HepG2 (cell line): Measurements from ENCODE around the gene TNFRSF21. TPM values are rescaled to one million over a fixed set of nuclear protein-coding genes. Genes with fewer than 3 reads are reported as not detected.

Experiments
- ARID5B ChIP-seq: IDR thresholded peaks from 2 replicates; pipeline ENCODE4 v1.4.0; 2020; ENCODE audit warnings: mild to moderate bottlenecking, missing genetic modification reagents
- BCL3 ChIP-seq: sonication (generic); formaldehyde crosslinking; IDR thresholded peaks from 2 replicates; pipeline ENCODE4 v1.5.1; 2020; ENCODE audit warnings: mild to moderate bottlenecking, missing genetic modification reagents, moderate library complexity
- ELF4 ChIP-seq: sonication (generic); formaldehyde crosslinking; IDR thresholded peaks from 2 replicates; pipeline ENCODE4 v1.5.0; 2020; ENCODE audit warnings: missing genetic modification reagents, mild to moderate bottlenecking, moderate library complexity, borderline replicate concordance
- MTA3 ChIP-seq: sonication (generic); formaldehyde crosslinking; IDR thresholded peaks from 2 replicates; pipeline ENCODE4 v1.4.0; 2020; ENCODE audit warnings: missing genetic modification reagents
- NPAS2 ChIP-seq: sonication (generic); formaldehyde crosslinking; IDR thresholded peaks from 2 replicates; pipeline ENCODE4 v1.8.0; 2022; ENCODE audit warnings: mild to moderate bottlenecking, missing genetic modification reagents, borderline replicate concordance
- SAP130 ChIP-seq: IDR thresholded peaks from 2 replicates; pipeline ENCODE4 v1.6.1; 2016; ENCODE audit warnings: low read depth
- SMC3 ChIP-seq: IDR thresholded peaks from 2 replicates; pipeline ENCODE4 v1.6.1; 2011; ENCODE audit warnings: low read length, improper control_type of control experiment
- TOE1 ChIP-seq: sonication (generic); formaldehyde crosslinking; IDR thresholded peaks from 2 replicates; pipeline ENCODE4 v1.4.0; 2020; ENCODE audit warnings: mild to moderate bottlenecking, missing genetic modification reagents
- ZBTB26 ChIP-seq: IDR thresholded peaks from 2 replicates; pipeline ENCODE4 v1.6.1; 2016; ENCODE audit warnings: missing compliant biosample characterization, missing genetic modification reagents, borderline replicate concordance
- ZNF234 ChIP-seq: sonication (generic); formaldehyde crosslinking; conservative IDR thresholded peaks from 2 replicates; pipeline ENCODE4 v1.5.1; 2020; ENCODE audit warnings: mild to moderate bottlenecking, missing genetic modification reagents
- ZNF292 ChIP-seq: sonication (generic); formaldehyde crosslinking; IDR thresholded peaks from 2 replicates; pipeline ENCODE4 v1.8.1; 2022; ENCODE audit warnings: mild to moderate bottlenecking, low read depth, missing genetic modification reagents, borderline replicate concordance
- ZNF44 ChIP-seq: sonication (generic); formaldehyde crosslinking; IDR thresholded peaks from 2 replicates; pipeline ENCODE4 v1.5.1; 2020; ENCODE audit warnings: mild to moderate bottlenecking, missing genetic modification reagents
- ZNF503 ChIP-seq: sonication (generic); formaldehyde crosslinking; IDR thresholded peaks from 2 replicates; pipeline ENCODE4 v1.4.0; 2020; ENCODE audit warnings: missing genetic modification reagents
- ZNF597 ChIP-seq: sonication (generic); formaldehyde crosslinking; IDR thresholded peaks from 2 replicates; pipeline ENCODE4 v1.5.0; 2020; ENCODE audit warnings: missing genetic modification reagents
- ZNF713 ChIP-seq: sonication (generic); formaldehyde crosslinking; IDR thresholded peaks from 2 replicates; pipeline ENCODE4 v1.4.0; 2020; ENCODE audit warnings: mild to moderate bottlenecking, missing genetic modification reagents
- ZNF770 ChIP-seq: sonication (generic); formaldehyde crosslinking; IDR thresholded peaks from 2 replicates; pipeline ENCODE4 v1.5.0; 2020; ENCODE audit warnings: mild to moderate bottlenecking, missing genetic modification reagents
- polyA plus RNA-seq, 8 experiments: library from polyadenylated mRNA; depleted of rRNA in 3 of 8; stranded (reverse) in 7 of 8; unstranded in 1 of 8; fragments of >200 nt; fragmentation: Illumina TruSeq in 4 of 8; extraction: Trizol in 4 of 8; gene quantifications; 2 replicates each; pipeline versions ENCODE4 v1.2.1 to v1.2.3, GENCODE V29; 2011 to 2016; ENCODE audit warnings: low read depth in 4 of 8, missing spikeins in 1 of 8, mixed read lengths in 1 of 8; ENCODE audit not compliant: insufficient read depth in 1 of 8
- total RNA-seq, 5 experiments: library from RNA; depleted of rRNA; stranded (reverse); fragments of >200 nt; fragmentation: Illumina TruSeq; extraction: Trizol; gene quantifications; 2 replicates each; pipeline ENCODE4 v1.2.3, GENCODE V29; 2016; ENCODE audit warnings: low read depth in 1 of 5

Gene TNFRSF21
- total and polyA plus RNA-seq, 2 of the 13 experiments (the other 11 are each of a cell fraction or from before 2014, with no cell fraction given): 24.8 to 46.3 TPM

GRCh38 chr6:47309291-47310130 lies at the start of gene TNFRSF21 (continued):
- TF ChIP-seq ARID5B (CRISPR knock-in tag) (peak; percentile 91), NPAS2 (CRISPR knock-in tag) (no peak), TOE1 (CRISPR knock-in tag) (peak; percentile 87; the same call in 1 of the 2 replicates), ZNF503 (CRISPR knock-in tag) (peak; percentile 66; the same call in 1 of the 2 replicates), BCL3 (CRISPR knock-in tag) (peak; percentile 82; the same call in 1 of the 2 replicates), SAP130 (CRISPR knock-in tag) (peak; percentile 100), ZNF597 (CRISPR knock-in tag) (no peak), ZNF770 (CRISPR knock-in tag) (peak; percentile 58), ZBTB26 (CRISPR knock-in tag) (peak; percentile 84), MTA3 (CRISPR knock-in tag) (no peak), ZNF44 (CRISPR knock-in tag) (peak; percentile 88), ELF4 (CRISPR knock-in tag) (peak; percentile 80; the same call in 1 of the 2 replicates), ZNF292 (CRISPR knock-in tag) (peak; percentile 97), SMC3 (peak; percentile 95), ZNF234 (CRISPR knock-in tag) (peak; percentile 71), ZNF713 (CRISPR knock-in tag) (no peak)
